Measurements from ENCODE around the gene MCM8. TPM values are rescaled to one million over a fixed set of nuclear protein-coding genes. Genes with fewer than 3 reads are reported as not detected.

Gene MCM8
- total RNA-seq, 2 donors from 2014 or later: 26.1 to 43.0 TPM

- Histone ChIP-seq H3K36me3 (ENCODE audit: control insufficient read depth, insufficient read depth, low read length) (no peaks in the 10 kb centered on the region), H3K9ac (ENCODE audit: extremely low read depth, low read length, poor library complexity, severe bottlenecking) (no peak overlapping the region), H3K27me3 (ENCODE audit: control insufficient read depth, insufficient read depth, low read length, poor library complexity, severe bottlenecking) (peaks cover 26% of the 10 kb centered on the region), H3K4me3 (ENCODE audit: low read length) (no peak overlapping the region), H3K4me1 (ENCODE audit: control insufficient read depth, insufficient read depth, low read length) (no peaks in the 10 kb centered on the region), H3K9me3 (ENCODE audit: control insufficient read depth, low read length) (no peaks in the 10 kb centered on the region), H3K27ac (ENCODE audit: low read depth, low read length) (no peak overlapping the region)
- no peak overlapping the region for H3K4me3 Mint-ChIP-seq
- H3K4me1 Mint-ChIP-seq: peaks cover 11% of the 10 kb centered on the region
- no peaks in the 10 kb centered on the region for H3K9me3 Mint-ChIP-seq
- H3K36me3 Mint-ChIP-seq (ENCODE audit: low read depth): no peaks in the 10 kb centered on the region
- TF ChIP-seq CTCF (conservative IDR thresholded peaks at IDR 0.05): no peak
- 74 to 79% methylated on average over 3 to 6 of the region's 6 CpGs for WGBS, 2 experiments (ENCODE audit: insufficient coverage in 1 of 2, insufficient read length in 1 of 2)
- no peak for DNase-seq
- no peak overlapping the region for H3K27ac Mint-ChIP-seq
- H3K27me3 Mint-ChIP-seq (ENCODE audit: insufficient read depth): peaks cover 15% of the 10 kb centered on the region
These were observed 40.3 kb upstream of the MCM8 start for GRCh38 chr20:5910186-5910585.

GRCh38 chr20:5913166-5913565 lies 37.3 kb upstream of the MCM8 start:
- no peaks in the 10 kb centered on the region for H3K9me3 ChIP-seq (ENCODE audit: control insufficient read depth, low read length)
- H3K36me3 Mint-ChIP-seq (ENCODE audit: low read depth): no peaks in the 10 kb centered on the region
- no peak overlapping the region for H3K4me3 ChIP-seq (ENCODE audit: low read length)
- no peaks in the 10 kb centered on the region for H3K9me3 Mint-ChIP-seq
- no peak overlapping the region for H3K27ac ChIP-seq (ENCODE audit: low read depth, low read length)
- peaks cover 14% of the 10 kb centered on the region for H3K27me3 Mint-ChIP-seq (ENCODE audit: insufficient read depth)
- no peaks in the 10 kb centered on the region for H3K36me3 ChIP-seq (ENCODE audit: control insufficient read depth, insufficient read depth, low read length)
- DNase-seq: no peak
- WGBS, 2 experiments (ENCODE audit: insufficient coverage in 1 of 2, insufficient read length in 1 of 2): 100% methylated on average over 1 of the region's 2 CpGs; no CpG with 5 or more reads in 1 of the 2 experiments
- no peak overlapping the region for H3K4me3 Mint-ChIP-seq
- no peak overlapping the region for H3K9ac ChIP-seq (ENCODE audit: extremely low read depth, low read length, poor library complexity, severe bottlenecking)
- TF ChIP-seq CTCF (conservative IDR thresholded peaks at IDR 0.05): no peak
- peaks cover 6% of the 10 kb centered on the region for H3K4me1 Mint-ChIP-seq
- no peak overlapping the region for H3K27ac Mint-ChIP-seq
- H3K4me1 ChIP-seq (ENCODE audit: control insufficient read depth, insufficient read depth, low read length): no peaks in the 10 kb centered on the region
- peaks cover 26% of the 10 kb centered on the region for H3K27me3 ChIP-seq (ENCODE audit: control insufficient read depth, insufficient read depth, low read length, poor library complexity, severe bottlenecking)

- Mint-ChIP-seq H3K27me3 (ENCODE audit: insufficient read depth) (peaks cover 12% of the 10 kb centered on the region), H3K27ac (no peak overlapping the region), H3K36me3 (ENCODE audit: low read depth) (no peaks in the 10 kb centered on the region), H3K9me3 (no peaks in the 10 kb centered on the region), H3K4me3 (no peak overlapping the region), H3K4me1 (peaks cover 14% of the 10 kb centered on the region)
- 57 to 67% methylated on average over 1 of the region's 1 CpG for whole genome bisulfite sequencing, 2 experiments (ENCODE audit: insufficient coverage in 1 of 2, insufficient read length in 1 of 2)
- Histone ChIP-seq H3K4me3 (ENCODE audit: low read length) (no peak overlapping the region), H3K9me3 (ENCODE audit: control insufficient read depth, low read length) (no peaks in the 10 kb centered on the region), H3K27ac (ENCODE audit: low read depth, low read length) (no peak overlapping the region), H3K27me3 (ENCODE audit: control insufficient read depth, insufficient read depth, low read length, poor library complexity, severe bottlenecking) (peaks cover 21% of the 10 kb centered on the region), H3K4me1 (ENCODE audit: control insufficient read depth, insufficient read depth, low read length) (peaks cover 6% of the 10 kb centered on the region), H3K36me3 (ENCODE audit: control insufficient read depth, insufficient read depth, low read length) (no peaks in the 10 kb centered on the region), H3K9ac (ENCODE audit: extremely low read depth, low read length, poor library complexity, severe bottlenecking) (no peak overlapping the region)
- TF ChIP-seq CTCF (conservative IDR thresholded peaks at IDR 0.05): no peak
- DNase-seq: no peak
These were observed 35.6 kb upstream of the MCM8 start for GRCh38 chr20:5914859-5915258.
